COLO668 (cell line): ENCODE results near the gene SH3BGRL3.
"Not testable (repeated sequence)": the region's sequence is repeated elsewhere in the genome, so short reads cannot be mapped to it uniquely, and the experiment has no call there.

Experiments
- DNase-seq: peaks from one replicate; lab custom pipeline; 2025; ENCODE audit not compliant: unreplicated experiment; lab: John Stamatoyannopoulos, UW

Gene SH3BGRL3

DNA sequence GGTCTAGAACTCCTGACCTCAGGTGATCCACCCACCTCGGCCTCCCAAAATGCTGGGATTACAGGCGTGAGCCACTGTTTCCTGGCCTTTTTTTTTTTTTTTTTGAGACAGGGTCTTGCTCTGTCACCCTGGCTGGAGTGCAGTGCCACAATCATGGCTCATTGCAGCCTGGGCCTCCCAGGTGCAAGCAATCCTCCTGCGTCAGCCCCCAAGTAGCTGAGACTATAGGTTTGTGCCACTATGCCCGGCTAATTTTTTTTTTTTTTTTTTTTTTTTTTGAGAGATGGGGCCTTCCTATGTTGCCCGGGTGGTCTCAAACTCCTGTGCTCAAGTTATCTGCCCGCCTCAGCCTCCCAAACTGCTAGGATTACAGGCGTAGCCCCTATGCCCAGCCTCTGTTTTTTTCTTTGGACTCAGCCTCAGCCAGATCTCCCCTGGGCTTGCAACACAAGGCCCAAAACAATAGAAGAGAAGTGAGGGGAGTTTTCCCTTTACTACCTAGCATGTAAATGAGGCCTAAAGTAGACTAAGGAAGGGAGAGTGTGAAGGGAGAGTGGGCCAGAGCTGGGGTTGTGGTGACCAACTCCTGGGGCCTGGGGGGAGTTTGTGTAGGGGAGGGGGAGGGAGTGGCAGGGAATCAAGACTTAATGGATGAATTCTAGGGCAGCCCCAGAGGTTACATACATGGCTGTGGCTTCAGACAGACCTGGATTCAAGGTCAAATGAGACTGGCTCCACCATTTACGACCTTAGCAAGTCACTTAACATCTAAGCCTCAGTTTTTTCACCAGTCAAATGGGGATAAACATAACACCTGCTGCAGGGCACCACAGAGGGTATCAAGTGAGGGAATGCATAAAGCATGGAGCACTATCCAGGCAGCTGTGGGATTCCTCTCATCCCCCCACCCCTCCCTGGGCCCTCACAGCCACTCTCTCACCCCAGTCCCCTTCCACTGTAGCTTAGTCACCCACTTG lies 36.3 kb downstream of the SH3BGRL3 start:
- no peak for DNase-seq

DNA sequence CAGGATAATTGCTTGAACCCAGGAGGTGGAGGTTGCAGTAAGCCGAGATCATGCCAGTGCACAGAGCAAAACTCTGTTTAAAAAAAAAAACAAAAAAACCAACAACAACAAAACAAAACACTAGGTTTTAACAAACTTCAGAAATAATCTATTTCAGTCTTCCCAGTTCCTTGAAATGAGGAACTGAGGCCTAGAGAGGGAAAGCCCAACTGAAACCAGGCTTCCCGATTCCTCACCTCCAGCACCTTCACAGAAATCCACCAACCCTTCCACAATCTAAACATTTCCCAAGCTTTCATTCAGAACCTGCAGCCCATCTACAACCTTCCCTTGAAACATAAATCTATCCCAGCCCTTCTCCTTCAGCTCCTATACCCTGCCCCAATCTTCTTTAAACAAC lies 37.3 kb downstream of the SH3BGRL3 start:
- DNase-seq = no peak

GRCh38 chr1:26317612-26318337 lies 37.9 kb downstream of the SH3BGRL3 start, which contains the start of gene CD52:
TSS of gene CD52 (plus strand) at chr1:26317958. CDS start at chr1:26318018, 60 bp downstream.
- DNase-seq = no peak

GRCh38 chr1:26318338-26319064 lies 38.6 kb downstream of the SH3BGRL3 start:
- DNase-seq = no peak

DNA sequence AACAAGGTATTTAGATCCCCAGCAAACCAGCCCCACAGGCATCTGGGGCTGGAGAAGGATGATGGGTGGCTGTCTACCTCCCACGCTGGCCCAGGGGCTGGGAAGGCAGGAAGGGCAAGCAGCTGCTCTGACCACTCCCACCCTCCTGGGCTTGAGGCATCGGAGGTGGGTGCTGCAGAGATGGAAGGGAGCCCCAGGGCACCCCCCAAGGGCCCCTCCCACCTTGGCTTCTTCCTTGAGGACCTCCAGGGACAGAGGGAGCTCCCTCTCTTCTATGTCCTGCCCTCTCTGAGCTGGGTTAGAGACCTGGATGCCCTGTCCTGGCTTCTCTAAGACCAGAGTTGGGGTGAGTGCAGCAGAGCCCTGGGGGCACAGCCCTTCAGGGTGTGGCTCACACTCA lies 41.0 kb downstream of the SH3BGRL3 start:
- DNase-seq = no peak

- DNase-seq = peak; percentile 91
Measured at GRCh38 chr1:26321315-26322041, 41.6 kb downstream of the SH3BGRL3 start.

GRCh38 chr1:26322042-26322331 lies 42.1 kb downstream of the SH3BGRL3 start:
- no peak for DNase-seq

- DNase-seq = no peak
Measured at GRCh38 chr1:26323382-26323781, 43.5 kb downstream of the SH3BGRL3 start.

GRCh38 chr1:26324550-26324949 lies 44.7 kb downstream of the SH3BGRL3 start:
- no peak for DNase-seq

DNA sequence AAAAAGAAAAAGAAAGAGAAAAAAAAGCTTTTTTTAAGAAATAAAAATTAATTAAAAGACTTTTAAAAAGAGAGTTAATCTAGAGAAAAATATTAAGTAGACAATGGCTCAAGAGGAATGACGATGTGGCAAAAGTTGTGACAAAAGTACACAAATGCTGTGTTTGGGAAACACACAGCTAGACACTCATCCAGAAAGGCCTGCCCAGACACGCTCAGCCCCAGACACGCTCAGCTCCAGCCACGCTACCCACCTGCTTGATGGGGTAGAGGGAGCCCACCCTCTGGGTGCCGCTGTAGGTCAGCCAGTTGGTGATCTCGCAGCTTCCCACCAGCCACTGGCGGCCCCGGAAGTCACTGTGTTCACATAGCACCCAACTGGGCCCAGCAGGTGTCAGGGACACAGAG lies 48.1 kb downstream of the SH3BGRL3 start:
- peak; percentile 91 for DNase-seq

GRCh38 chr1:26328597-26328996 lies 48.7 kb downstream of the SH3BGRL3 start:
- DNase-seq = no peak

DNA sequence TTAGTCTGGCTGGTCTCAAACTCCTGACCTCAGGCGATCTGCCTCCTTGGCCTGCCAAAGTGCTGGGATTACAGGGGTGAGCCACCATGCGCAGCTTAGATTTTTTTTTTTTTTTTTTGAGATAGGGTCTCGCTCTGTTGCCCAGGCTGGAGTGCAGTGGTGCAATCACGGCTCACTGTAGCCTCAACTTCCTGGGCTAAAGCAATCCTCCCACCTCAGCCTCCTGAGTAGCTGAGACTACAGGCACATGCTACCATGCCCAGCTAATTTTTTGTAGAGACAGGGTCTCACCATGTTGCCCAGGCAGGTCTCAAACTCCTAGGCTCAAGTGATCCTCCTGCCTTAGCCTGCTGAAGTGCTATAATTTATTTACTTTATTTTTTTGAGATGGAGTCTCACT lies 49.5 kb downstream of the SH3BGRL3 start:
- not testable (repeated sequence) for DNase-seq

- no peak for DNase-seq
Measured at GRCh38 chr1:26330276-26330675, 50.4 kb downstream of the SH3BGRL3 start.
